Muscle layer of colon (tissue), 2 donors: ENCODE data around the gene F13A1.

Source experiments
- H3K27ac ChIP-seq: one replicate; pipeline ENCODE4 v1.7.0; 2013; ENCODE audit warnings: low read depth, mild to moderate bottlenecking, low read length, moderate library complexity
- H3K27me3 ChIP-seq, 2 donors: one replicate each; pipeline ENCODE4 v1.7.0; 2013; ENCODE audit warnings: low read length in 2 of 2, mild to moderate bottlenecking in 2 of 2; ENCODE audit not compliant: insufficient read depth in 2 of 2, control insufficient read depth in 1 of 2
- H3K36me3 ChIP-seq: one replicate; pipeline ENCODE4 v1.7.0; 2013; ENCODE audit warnings: mild to moderate bottlenecking, low read length; ENCODE audit not compliant: insufficient read depth
- H3K4me1 ChIP-seq: one replicate; pipeline ENCODE4 v1.7.0; 2013; ENCODE audit warnings: mild to moderate bottlenecking, low read length; ENCODE audit not compliant: insufficient read depth
- H3K4me3 ChIP-seq, 2 donors: one replicate each; pipeline ENCODE4 v1.7.0; 2013; ENCODE audit warnings: low read length in 2 of 2, low read depth in 1 of 2, mild to moderate bottlenecking in 1 of 2, moderate library complexity in 1 of 2
- H3K9ac ChIP-seq: one replicate; pipeline ENCODE4 v1.7.0; 2013; ENCODE audit warnings: low read length
- H3K9me3 ChIP-seq: one replicate; pipeline ENCODE4 v1.7.0; 2013; ENCODE audit warnings: mild to moderate bottlenecking, low read length
- donor health status: abdominal sarcoma.
- donor health status: Adenocarcinoma of cecum.

The F13A1 gene

DNA sequence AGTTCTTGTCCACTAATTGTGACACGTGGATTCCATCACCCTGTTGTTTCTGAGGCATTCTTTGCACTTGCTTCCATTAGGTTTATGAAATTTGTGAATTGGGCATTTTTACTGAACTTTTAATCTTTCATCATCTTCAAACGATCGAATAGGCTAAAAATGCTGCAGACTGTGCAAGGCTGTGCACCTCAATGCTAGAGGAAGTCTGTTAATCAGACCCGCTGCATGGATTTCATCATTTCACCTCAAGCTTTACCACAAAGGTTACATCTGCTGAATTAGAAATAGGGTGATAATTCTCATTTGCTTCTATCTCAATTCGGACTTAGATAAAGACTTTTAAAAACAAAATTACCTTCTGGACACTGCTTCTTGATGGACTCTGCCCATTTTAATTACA lies 27.8 kb upstream of the F13A1 start:
- H3K36me3 ChIP-seq, result no peaks in the 10 kb centered on the region
- H3K27me3 ChIP-seq, result no peaks in the 10 kb centered on the region
- no peak overlapping the region for H3K4me3 ChIP-seq
- H3K4me1 ChIP-seq, result no peaks in the 10 kb centered on the region
- H3K9ac ChIP-seq, result no peak overlapping the region
- no peaks in the 10 kb centered on the region for H3K9me3 ChIP-seq
- H3K27ac ChIP-seq, result no peak overlapping the region

DNA sequence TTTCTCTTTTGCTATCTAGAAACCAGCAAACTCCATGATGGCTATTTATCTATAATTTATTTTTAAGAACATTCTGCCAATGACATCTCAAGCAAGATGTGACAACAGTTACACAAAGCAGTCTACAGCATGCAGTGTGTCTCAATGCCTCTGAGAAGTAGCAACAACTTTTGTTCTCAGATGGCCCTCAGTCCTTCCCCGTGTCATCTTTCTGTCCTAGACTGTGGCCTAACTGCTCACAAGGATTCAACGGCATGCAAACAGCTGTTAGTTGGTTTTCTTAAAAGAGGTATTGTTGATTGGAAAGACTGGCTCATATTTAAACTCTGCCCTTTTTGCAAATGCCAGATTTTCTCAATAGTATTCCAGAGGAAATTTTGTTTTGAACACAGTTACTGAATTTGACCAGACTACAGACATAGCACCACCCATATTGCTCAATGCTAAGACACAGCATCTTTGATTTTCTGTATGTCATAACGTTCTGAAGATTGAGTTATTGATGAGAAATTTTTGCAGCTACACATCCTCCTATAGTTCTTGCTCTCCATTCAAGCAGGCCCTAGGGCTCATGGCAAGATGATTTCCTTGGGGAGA lies 26.1 kb upstream of the F13A1 start:
- H3K9me3 ChIP-seq, result no peaks in the 10 kb centered on the region
- H3K4me1 ChIP-seq, result no peaks in the 10 kb centered on the region
- H3K27me3 ChIP-seq, result no peaks in the 10 kb centered on the region
- H3K4me3 ChIP-seq, result no peak overlapping the region
- H3K27ac ChIP-seq, result no peak overlapping the region
- no peaks in the 10 kb centered on the region for H3K36me3 ChIP-seq
- no peak overlapping the region for H3K9ac ChIP-seq

DNA sequence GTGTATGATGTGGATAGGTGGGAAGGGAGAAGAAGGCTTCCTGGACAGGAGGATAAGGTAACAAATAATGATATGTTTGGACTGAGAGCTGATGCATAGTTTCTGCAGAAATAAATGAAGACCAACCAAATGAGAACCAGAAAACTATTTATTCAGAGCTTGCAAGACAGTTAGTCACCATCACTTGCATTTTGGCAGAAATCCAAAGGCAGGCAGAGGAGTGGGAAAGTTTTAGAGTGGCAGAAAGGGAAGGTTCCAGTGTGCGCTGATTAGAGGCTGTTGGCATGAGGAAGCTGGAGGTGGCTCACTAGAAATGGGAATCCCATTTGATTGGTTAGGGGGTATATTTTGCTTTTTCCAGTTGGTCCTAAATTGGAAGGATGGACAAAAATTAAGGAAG lies 13.0 kb upstream of the F13A1 start:
- Histone ChIP-seq H3K4me1 (no peaks in the 10 kb centered on the region), H3K27ac (no peak overlapping the region), H3K9ac (no peak overlapping the region), H3K9me3 (no peaks in the 10 kb centered on the region), H3K27me3 (no peaks in the 10 kb centered on the region), H3K36me3 (no peaks in the 10 kb centered on the region), H3K4me3 (no peak overlapping the region)

DNA sequence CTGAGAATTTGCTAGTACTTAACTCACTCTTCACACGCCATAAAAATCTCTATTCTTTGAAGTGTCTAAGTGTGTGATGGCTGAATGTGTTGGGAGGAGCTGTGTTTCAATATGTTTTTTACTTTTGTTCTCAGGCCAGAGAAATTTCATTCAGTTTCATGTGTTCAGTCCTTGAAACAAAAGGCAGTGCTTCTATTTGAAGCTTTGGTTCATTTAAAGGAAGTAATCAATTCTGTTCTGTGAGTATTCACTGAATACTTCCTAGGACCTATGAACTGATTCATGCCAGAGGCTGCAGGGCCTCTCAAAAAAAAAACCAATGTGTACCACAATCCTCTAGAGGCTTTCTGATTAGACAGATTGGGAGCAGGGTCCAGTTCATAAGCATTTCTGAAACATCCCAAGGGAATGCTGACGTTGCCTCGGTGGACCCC lies 12.4 kb upstream of the F13A1 start:
- Histone ChIP-seq H3K9ac (no peak overlapping the region), H3K27me3 (no peaks in the 10 kb centered on the region), H3K4me3 (no peak overlapping the region), H3K27ac (no peak overlapping the region), H3K9me3 (no peaks in the 10 kb centered on the region), H3K4me1 (no peaks in the 10 kb centered on the region), H3K36me3 (no peaks in the 10 kb centered on the region)

DNA sequence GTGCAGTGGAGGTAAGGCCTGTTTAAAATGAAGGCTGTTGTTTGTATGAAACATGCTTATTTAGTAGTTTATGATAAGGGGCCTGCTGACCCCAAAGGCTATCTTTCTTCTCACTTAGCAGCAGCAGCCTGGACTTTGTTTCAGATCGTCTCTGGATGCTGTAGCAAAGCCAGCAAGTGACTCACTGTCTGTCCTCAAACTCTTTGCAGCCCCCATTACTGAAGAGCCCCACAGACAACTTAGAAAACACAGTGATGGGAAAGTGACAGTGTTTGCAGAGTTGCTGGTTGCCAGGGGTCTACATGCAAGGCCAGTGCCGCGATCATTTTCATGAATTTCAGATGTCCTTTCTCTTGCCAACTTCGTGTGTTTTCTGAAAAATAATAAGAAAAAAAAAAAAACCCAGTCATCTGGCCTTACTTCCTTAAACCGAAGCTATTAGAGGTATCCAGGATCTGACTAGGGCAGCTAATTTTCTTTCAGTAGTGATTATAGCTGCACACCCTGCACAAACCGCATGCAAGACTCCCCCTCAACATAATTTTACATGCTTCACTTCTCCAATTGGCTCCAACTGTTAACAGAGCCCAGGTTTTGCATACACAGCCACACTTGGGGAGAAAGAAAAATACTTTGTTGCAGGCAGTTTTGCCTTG lies 11.6 kb upstream of the F13A1 start:
- Histone ChIP-seq H3K4me1 (no peaks in the 10 kb centered on the region), H3K27ac (no peak overlapping the region)

DNA sequence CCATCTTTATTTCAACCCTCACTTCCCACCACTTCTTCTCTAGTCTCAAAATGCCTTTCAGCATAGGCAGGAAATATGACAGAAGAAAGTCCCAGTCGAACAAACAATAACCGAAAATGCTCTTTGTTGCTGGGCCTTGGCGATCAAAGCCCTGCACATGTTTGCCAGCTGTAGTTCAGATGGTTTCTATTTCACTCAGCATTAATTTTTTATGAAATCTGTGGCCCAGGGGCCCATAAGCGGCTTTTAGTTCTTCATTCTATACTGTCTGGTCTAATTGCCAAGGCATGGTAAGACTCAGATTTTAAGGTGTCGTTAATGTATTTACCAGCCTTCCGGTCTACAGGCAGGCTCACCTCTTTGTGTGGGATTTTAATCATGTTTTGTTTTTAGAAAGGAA lies 10.9 kb upstream of the F13A1 start:
- Histone ChIP-seq H3K4me1 (no peaks in the 10 kb centered on the region), H3K27me3 (no peaks in the 10 kb centered on the region), H3K4me3 (no peak overlapping the region), H3K36me3 (no peaks in the 10 kb centered on the region), H3K9ac (no peak overlapping the region), H3K27ac (peak overlapping the region; percentile 34), H3K9me3 (no peaks in the 10 kb centered on the region)

More for the DNA sequence above, 11.6 kb upstream of the F13A1 start:
- Histone ChIP-seq H3K9me3 (no peaks in the 10 kb centered on the region), H3K9ac (no peak overlapping the region), H3K27me3 (no peaks in the 10 kb centered on the region), H3K4me3 (no peak overlapping the region), H3K36me3 (no peaks in the 10 kb centered on the region)

DNA sequence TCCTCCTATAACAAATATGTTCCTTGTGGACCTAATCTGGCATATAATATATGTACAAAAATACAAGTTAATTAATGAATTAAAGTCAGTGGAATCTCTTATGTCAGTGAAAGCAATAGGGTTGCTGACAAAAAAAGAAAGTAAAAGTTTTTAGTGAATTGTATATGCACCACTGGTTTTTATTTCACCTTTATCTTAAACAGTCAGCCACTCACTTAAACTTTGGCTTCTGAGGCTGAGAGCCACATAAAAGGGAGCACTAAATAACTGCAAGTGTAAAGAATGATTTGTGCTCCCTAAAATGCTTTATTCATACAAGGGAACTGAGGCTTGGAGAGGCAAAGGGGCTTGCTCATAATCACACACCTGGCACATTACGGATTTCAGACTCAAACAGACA lies 9.9 kb upstream of the F13A1 start:
- Histone ChIP-seq H3K36me3 (no peaks in the 10 kb centered on the region), H3K9ac (no peak overlapping the region), H3K27me3 (no peaks in the 10 kb centered on the region), H3K27ac (no peak overlapping the region), H3K9me3 (no peaks in the 10 kb centered on the region), H3K4me1 (no peaks in the 10 kb centered on the region), H3K4me3 (no peak overlapping the region)

DNA sequence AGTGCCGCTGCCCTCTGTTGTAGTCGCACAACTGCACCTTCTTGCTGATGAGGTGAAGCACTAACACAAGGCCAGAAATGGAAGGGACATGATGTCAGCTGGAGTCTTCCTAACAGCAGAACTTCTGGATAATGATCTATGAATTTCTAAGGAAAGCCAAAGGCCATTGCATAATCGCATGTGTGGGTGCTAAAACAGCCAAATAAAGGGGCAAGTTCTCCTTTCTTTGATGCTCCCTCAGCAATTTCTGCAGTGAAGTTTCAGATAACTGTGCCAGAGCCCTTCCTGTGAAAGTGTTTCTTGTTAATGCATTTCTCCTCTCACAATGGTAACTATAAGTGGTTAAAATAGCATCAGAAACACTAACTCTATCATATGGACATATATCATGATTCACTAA lies 8.0 kb upstream of the F13A1 start:
- Histone ChIP-seq H3K9ac (no peak overlapping the region), H3K36me3 (no peaks in the 10 kb centered on the region), H3K9me3 (no peaks in the 10 kb centered on the region), H3K4me3 (no peak overlapping the region), H3K4me1 (no peaks in the 10 kb centered on the region), H3K27me3 (no peaks in the 10 kb centered on the region), H3K27ac (no peak overlapping the region)

DNA sequence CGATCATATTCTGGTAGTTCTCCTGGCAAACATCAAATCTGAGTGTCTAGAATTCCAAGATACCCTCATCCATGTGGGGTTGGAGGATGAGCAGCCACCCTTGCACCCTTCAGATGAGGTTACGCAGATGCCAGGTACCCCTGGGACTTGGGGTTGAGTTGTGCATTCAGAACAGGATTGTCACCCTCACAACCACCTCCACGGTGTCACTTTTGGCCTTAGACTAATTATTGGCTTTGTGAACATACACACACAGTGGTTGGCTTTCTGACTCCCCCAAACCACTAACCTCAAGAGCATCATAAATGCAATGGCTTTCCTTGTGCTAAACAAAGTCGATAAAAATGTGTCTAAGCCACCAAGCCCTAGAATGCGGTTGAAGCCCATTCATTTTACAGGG lies 2.9 kb upstream of the F13A1 start:
- peaks cover 0 to 3% of the 10 kb centered on the region in 2 donors for H3K27me3 ChIP-seq
- no peak overlapping the region for H3K9ac ChIP-seq
- H3K4me1 ChIP-seq, result no peaks in the 10 kb centered on the region
- H3K4me3 ChIP-seq, result no peak overlapping the region
- H3K9me3 ChIP-seq, result no peaks in the 10 kb centered on the region
- H3K27ac ChIP-seq, result no peak overlapping the region
- no peaks in the 10 kb centered on the region for H3K36me3 ChIP-seq

DNA sequence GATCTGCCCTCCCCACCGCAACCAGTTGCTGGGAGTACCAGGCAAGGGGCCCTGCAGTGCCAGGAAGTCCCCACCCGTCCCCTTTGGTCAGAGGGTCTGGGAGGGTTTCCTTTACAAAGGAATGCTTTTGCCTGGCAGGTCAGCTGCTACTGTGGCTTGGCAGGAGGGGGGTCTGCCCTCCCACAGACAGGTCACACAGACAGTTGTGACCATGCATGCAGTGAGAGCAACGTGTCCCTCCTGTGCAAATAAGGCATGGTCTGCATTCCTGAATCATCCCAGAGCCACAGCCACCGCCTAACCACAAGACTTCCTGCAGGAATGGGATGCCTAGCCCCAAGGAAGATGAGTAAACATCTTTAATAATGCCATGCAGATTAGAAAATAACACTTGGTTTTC lies 439 bp upstream of the F13A1 start:
- H3K36me3 ChIP-seq, result no peaks in the 10 kb centered on the region
- no peaks in the 10 kb centered on the region for H3K4me1 ChIP-seq
- no peaks in the 10 kb centered on the region for H3K9me3 ChIP-seq
- no peak overlapping the region for H3K9ac ChIP-seq
- no peak overlapping the region for H3K27ac ChIP-seq
- peaks cover 0 to 3% of the 10 kb centered on the region in 2 donors for H3K27me3 ChIP-seq
- H3K4me3 ChIP-seq, result no peak overlapping the region

DNA sequence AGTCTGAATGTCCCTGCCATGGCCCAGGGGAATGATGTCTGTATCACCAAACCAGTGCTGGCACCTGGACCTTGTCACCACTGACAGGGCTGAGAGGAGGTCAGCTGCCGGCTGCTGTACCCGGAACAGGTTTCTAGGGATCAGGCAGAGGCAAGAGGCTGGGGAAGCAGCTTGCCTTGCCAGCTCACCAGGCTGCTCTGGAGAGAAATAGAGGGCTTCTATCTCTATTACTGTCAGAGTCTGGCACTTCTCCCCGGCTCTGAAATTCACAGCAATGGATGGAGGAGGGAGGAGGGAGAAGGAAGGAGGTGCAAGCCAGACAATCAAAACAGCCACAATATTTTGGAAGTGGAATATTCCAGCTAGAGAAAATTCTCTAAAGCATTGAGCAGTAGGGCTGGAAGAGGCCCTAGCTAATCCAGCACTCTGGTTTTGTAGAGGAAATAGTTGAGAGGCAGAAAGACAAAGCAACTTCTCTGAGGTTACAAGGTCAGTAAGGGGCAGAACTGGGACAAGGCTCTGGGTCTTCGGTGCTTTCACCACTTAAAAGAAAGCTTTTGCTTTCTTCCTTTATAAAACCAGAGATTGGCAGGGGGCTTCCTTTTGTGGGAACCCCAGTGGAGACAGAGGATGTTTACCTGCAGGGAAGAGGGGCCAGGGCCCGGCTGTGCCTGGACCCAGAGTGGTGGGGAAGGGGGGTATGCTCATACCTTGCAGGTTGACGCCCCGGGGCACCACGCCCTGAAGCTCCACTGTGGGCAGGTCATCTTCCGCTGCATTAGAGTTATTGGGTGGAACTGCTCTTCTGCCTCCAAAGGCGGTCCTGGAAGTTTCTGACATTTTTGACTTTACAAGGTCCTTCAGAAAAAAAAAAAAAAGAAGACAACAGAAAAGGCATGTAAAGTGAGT lies 2.4 kb downstream of the F13A1 start:
- no peak overlapping the region for H3K4me3 ChIP-seq
- H3K9ac ChIP-seq, result no peak overlapping the region
- peaks cover 0 to 3% of the 10 kb centered on the region in 2 donors for H3K27me3 ChIP-seq
- no peak overlapping the region for H3K27ac ChIP-seq
- H3K4me1 ChIP-seq, result no peaks in the 10 kb centered on the region
- no peaks in the 10 kb centered on the region for H3K36me3 ChIP-seq
- H3K9me3 ChIP-seq, result no peaks in the 10 kb centered on the region
